ENCODE measurements around the gene NDUFA12. TPM values are rescaled to one million over a fixed set of nuclear protein-coding genes. Genes with fewer than 3 reads are reported as not detected.
"Not testable (repeated sequence)": the region's sequence is repeated elsewhere in the genome, so short reads cannot be mapped to it uniquely, and the experiment has no call there.

The NDUFA12 gene
- total RNA-seq, 1 experiment from 2014 or later, result 129 TPM

- DNase-seq (ENCODE audit: low read depth, low spot score), result no peak
- in situ Hi-C loops (cut with HindIII; ENCODE audit: low pct_unique_long_range_greater_than_20kb, low sequenced_read_pairs), result no loop called here
Observed at GRCh38 chr12:94987801-94988200, 15.7 kb downstream of the NDUFA12 start.

- no peak for DNase-seq (ENCODE audit: low read depth, low spot score)
- in situ Hi-C loops (cut with HindIII; ENCODE audit: low pct_unique_long_range_greater_than_20kb, low sequenced_read_pairs), result no loop called here
Observed at GRCh38 chr12:94987076-94987669, 16.3 kb downstream of the NDUFA12 start.

GRCh38 chr12:94985099-94985498, 18.4 kb downstream of the NDUFA12 start:
- in situ Hi-C loops (cut with HindIII; ENCODE audit: low pct_unique_long_range_greater_than_20kb, low sequenced_read_pairs); DNase-seq (ENCODE audit: low read depth, low spot score): not testable (repeated sequence)

GRCh38 chr12:94983321-94983720, 20.2 kb downstream of the NDUFA12 start:
- in situ Hi-C loops (cut with HindIII; ENCODE audit: low pct_unique_long_range_greater_than_20kb, low sequenced_read_pairs), result no loop called here
- no peak for DNase-seq (ENCODE audit: low read depth, low spot score)

- in situ Hi-C loops (cut with HindIII; ENCODE audit: low pct_unique_long_range_greater_than_20kb, low sequenced_read_pairs), result no loop called here
- no peak for DNase-seq (ENCODE audit: low read depth, low spot score)
Observed at GRCh38 chr12:94982456-94982855, 21.0 kb downstream of the NDUFA12 start.

- DNase-seq (ENCODE audit: low read depth, low spot score), result peak; percentile 52
- in situ Hi-C loops (cut with HindIII; ENCODE audit: low pct_unique_long_range_greater_than_20kb, low sequenced_read_pairs), result no loop called here
Observed at GRCh38 chr12:94980577-94980976, 22.9 kb downstream of the NDUFA12 start.

GRCh38 chr12:94979941-94980340, 23.6 kb downstream of the NDUFA12 start:
- in situ Hi-C loops (cut with HindIII; ENCODE audit: low pct_unique_long_range_greater_than_20kb, low sequenced_read_pairs), result no loop called here
- DNase-seq (ENCODE audit: low read depth, low spot score), result no peak

- DNase-seq (ENCODE audit: low read depth, low spot score), result no peak
- in situ Hi-C loops (cut with HindIII; ENCODE audit: low pct_unique_long_range_greater_than_20kb, low sequenced_read_pairs), result no loop called here
Observed at GRCh38 chr12:94977766-94978468, 25.6 kb downstream of the NDUFA12 start.

GRCh38 chr12:94973221-94973620, 30.3 kb downstream of the NDUFA12 start:
- in situ Hi-C loops (cut with HindIII; ENCODE audit: low pct_unique_long_range_greater_than_20kb, low sequenced_read_pairs), result no loop called here
- no peak for DNase-seq (ENCODE audit: low read depth, low spot score)

- no peak for DNase-seq (ENCODE audit: low read depth, low spot score)
- in situ Hi-C loops (cut with HindIII; ENCODE audit: low pct_unique_long_range_greater_than_20kb, low sequenced_read_pairs), result no loop called here
Observed at GRCh38 chr12:94972795-94973194, 30.7 kb downstream of the NDUFA12 start.

GRCh38 chr12:94971923-94972322, 31.6 kb downstream of the NDUFA12 start:
- in situ Hi-C loops (cut with HindIII; ENCODE audit: low pct_unique_long_range_greater_than_20kb, low sequenced_read_pairs), result no loop called here
- no peak for DNase-seq (ENCODE audit: low read depth, low spot score)

GRCh38 chr12:94970560-94970959, 32.9 kb downstream of the NDUFA12 start:
- in situ Hi-C loops (cut with HindIII; ENCODE audit: low pct_unique_long_range_greater_than_20kb, low sequenced_read_pairs), result no loop called here
- no peak for DNase-seq (ENCODE audit: low read depth, low spot score)

GRCh38 chr12:94969424-94969823, 34.1 kb downstream of the NDUFA12 start:
- in situ Hi-C loops (cut with HindIII; ENCODE audit: low pct_unique_long_range_greater_than_20kb, low sequenced_read_pairs), result no loop called here
- no peak for DNase-seq (ENCODE audit: low read depth, low spot score)

- in situ Hi-C loops (cut with HindIII; ENCODE audit: low pct_unique_long_range_greater_than_20kb, low sequenced_read_pairs), result no loop called here
- DNase-seq (ENCODE audit: low read depth, low spot score), result no peak
Observed at GRCh38 chr12:94965982-94966630, 37.4 kb downstream of the NDUFA12 start.

GRCh38 chr12:94963649-94964048, 39.8 kb downstream of the NDUFA12 start:
- in situ Hi-C loops (cut with HindIII; ENCODE audit: low pct_unique_long_range_greater_than_20kb, low sequenced_read_pairs), result no loop called here
- DNase-seq (ENCODE audit: low read depth, low spot score), result no peak

GRCh38 chr12:94962670-94963069, 40.8 kb downstream of the NDUFA12 start:
- no peak for DNase-seq (ENCODE audit: low read depth, low spot score)
- in situ Hi-C loops (cut with HindIII; ENCODE audit: low pct_unique_long_range_greater_than_20kb, low sequenced_read_pairs), result no loop called here

GRCh38 chr12:94961911-94962310, 41.6 kb downstream of the NDUFA12 start:
- no peak for DNase-seq (ENCODE audit: low read depth, low spot score)
- in situ Hi-C loops (cut with HindIII; ENCODE audit: low pct_unique_long_range_greater_than_20kb, low sequenced_read_pairs), result no loop called here

GRCh38 chr12:94961256-94961824, 42.2 kb downstream of the NDUFA12 start:
- DNase-seq (ENCODE audit: low read depth, low spot score), result no peak
- in situ Hi-C loops (cut with HindIII; ENCODE audit: low pct_unique_long_range_greater_than_20kb, low sequenced_read_pairs), result no loop called here

GRCh38 chr12:94957006-94957405, 46.5 kb downstream of the NDUFA12 start:
- in situ Hi-C loops (cut with HindIII; ENCODE audit: low pct_unique_long_range_greater_than_20kb, low sequenced_read_pairs), result no loop called here
- DNase-seq (ENCODE audit: low read depth, low spot score), result peak; percentile 11
